PC-9 (cell line): ENCODE data around the gene MDFIC2. TPM values are rescaled to one million over a fixed set of nuclear protein-coding genes. Genes with fewer than 3 reads are reported as not detected.

ENCODE experiments used
- BruUV-seq: library from RNA; stranded (reverse); fragments of 400-500 nt; replicated peaks from 2 replicates; lab custom pipeline; 2021; lab: Mats Ljungman, UMichigan
- CTCF ChIA-PET: fragments of 300-600 bp; sonication (Branson Sonifier 250); formaldehyde crosslinking; loops from one replicate; lab custom pipeline; 2022; ENCODE audit warnings: antibody characterized with exemption; lab: Charles Lee
- POLR2A ChIA-PET: fragments of 300-600 bp; sonication (Branson Sonifier 250); formaldehyde crosslinking; loops from one replicate; lab custom pipeline; 2022; ENCODE audit warnings: antibody characterized with exemption; ENCODE audit not compliant: unreplicated experiment; lab: Charles Lee
- DNase-seq, 2 experiments: peaks; one replicate each; pipeline versions ENCODE4 v3.0.0 to v3.0.0-alpha.2; 2015 to 2022; ENCODE audit warnings: mixed read lengths in 1 of 2
- H2AFZ ChIP-seq: fragments of 200-600 bp; sonication (generic); 2 replicates; pipeline ENCODE4 v1.8.1; 2017; ENCODE audit warnings: antibody characterized with exemption
- H3F3A ChIP-seq: fragments of 200-600 bp; sonication (generic); 2 replicates; pipeline ENCODE4 v1.8.1; 2017; ENCODE audit warnings: antibody characterized with exemption, mild to moderate bottlenecking, low read depth; ENCODE audit not compliant: insufficient read depth
- H3K27ac ChIP-seq: fragments of 200-600 bp; sonication (generic); 2 replicates; pipeline ENCODE4 v1.6.1; 2016; ENCODE audit warnings: mixed run types
- H3K27me3 ChIP-seq: fragments of 200-600 bp; sonication (generic); 2 replicates; pipeline ENCODE4 v1.6.1; 2016; ENCODE audit warnings: low read depth, mixed run types; ENCODE audit not compliant: insufficient read depth
- H3K36me3 ChIP-seq: fragments of 200-600 bp; sonication (generic); 2 replicates; pipeline ENCODE4 v1.6.1; 2016; ENCODE audit warnings: low read depth, mixed run types
- H3K4me1 ChIP-seq: fragments of 200-600 bp; sonication (generic); replicated peaks from 2 replicates; pipeline ENCODE4 v1.6.1; 2016; ENCODE audit warnings: mixed run types; ENCODE audit not compliant: insufficient read depth
- H3K4me2 ChIP-seq: fragments of 200-600 bp; sonication (generic); 2 replicates; pipeline ENCODE4 v1.6.1; 2017; ENCODE audit warnings: mixed run types
- H3K4me3 ChIP-seq: fragments of 200-600 bp; sonication (generic); 2 replicates; pipeline ENCODE4 v1.6.1; 2016; ENCODE audit warnings: mixed run types
- H3K79me2 ChIP-seq: fragments of 200-600 bp; sonication (generic); 2 replicates; pipeline ENCODE4 v1.6.1; 2017; ENCODE audit warnings: low read depth, mixed run types
- H3K9me2 ChIP-seq: fragments of 200-600 bp; sonication (generic); 2 replicates; pipeline ENCODE4 v1.8.1; 2017; ENCODE audit warnings: mild to moderate bottlenecking; ENCODE audit not compliant: insufficient read depth
- H3K9me3 ChIP-seq: fragments of 200-600 bp; sonication (generic); 2 replicates; pipeline ENCODE4 v1.8.1; 2016; ENCODE audit warnings: low read depth; ENCODE audit not compliant: insufficient read depth
- H4K20me1 ChIP-seq: fragments of 200-600 bp; sonication (generic); 2 replicates; pipeline ENCODE4 v1.8.1; 2017; ENCODE audit not compliant: insufficient read depth
- EZH2 ChIP-seq: fragments of 200-600 bp; sonication (generic); IDR thresholded peaks from 2 replicates; pipeline ENCODE4 v1.8.0; 2017; ENCODE audit warnings: antibody characterized with exemption, low read depth
- intact Hi-C: fragments of 100-400 bp; cut with micrococcal nuclease; formaldehyde crosslinking; loops from one replicate; pipeline ENCODE4 v1.10.0; 2022; ENCODE audit not compliant: unreplicated experiment
- total RNA-seq: library from RNA; stranded (reverse); gene quantifications from 2 replicates; pipeline ENCODE4 v1.2.3, GENCODE V29; 2021
- TF ChIP-seq, protein P1 (sequence below): fragments of 200-600 bp; sonication (generic); conservative IDR thresholded peaks from 2 replicates; pipeline ENCODE4 v1.6.1; 2017; ENCODE audit warnings: mixed run types, antibody characterized with exemption, mild to moderate bottlenecking, moderate library complexity

Gene MDFIC2
- total RNA-seq, 1 experiment from 2014 or later = not detected

DNA sequence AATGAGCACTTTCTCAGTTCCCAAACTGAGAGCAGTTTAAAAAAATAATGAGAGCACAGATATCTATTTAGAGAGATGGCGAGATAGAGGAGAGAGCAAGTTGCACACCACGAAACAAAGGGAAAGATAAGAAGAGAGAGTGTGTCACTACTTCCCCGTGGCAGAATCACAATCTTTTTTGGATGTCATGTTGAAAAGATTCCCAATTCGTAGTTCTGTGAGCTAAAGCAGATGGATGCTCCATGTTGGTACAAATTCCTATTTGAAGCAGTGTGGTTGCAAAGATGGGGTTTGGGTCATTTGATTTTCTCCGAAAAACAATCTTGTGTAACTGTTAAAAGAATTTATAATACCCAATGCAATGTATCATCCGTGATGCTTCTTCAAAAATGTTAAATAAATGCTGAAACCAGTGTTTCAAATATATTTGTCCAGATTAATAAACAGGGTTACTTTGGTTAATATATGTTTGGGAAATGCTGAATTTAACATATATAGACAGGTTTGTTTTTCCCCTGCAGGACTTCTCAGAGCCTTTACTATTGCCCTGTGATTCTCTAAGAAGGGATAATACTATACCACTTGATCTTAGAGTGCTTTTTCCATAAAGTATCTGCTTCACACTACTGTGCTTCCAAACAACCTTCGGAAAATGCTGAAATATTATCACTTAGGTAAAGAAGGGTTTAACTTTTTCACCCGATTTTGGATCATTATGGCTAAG is 128.5 kb downstream of the MDFIC2 start:
- H3K9me3 ChIP-seq = no peaks in the 10 kb centered on the region
- H3K27me3 ChIP-seq = peaks cover 23% of the 10 kb centered on the region; the same call in 1 of the 2 replicates
- no peak overlapping the region for H3K4me2 ChIP-seq
- POLR2A ChIA-PET = no interaction called here
- no peaks in the 10 kb centered on the region for H4K20me1 ChIP-seq
- H2AFZ ChIP-seq = no peak overlapping the region
- no peaks in the 10 kb centered on the region for H3K4me1 ChIP-seq
- no peak overlapping the region for H3K27ac ChIP-seq
- no peaks in the 10 kb centered on the region for H3F3A ChIP-seq
- no TSS peak for BruUV-seq
- TF ChIP-seq EZH2 = no peak
- TF ChIP-seq, protein P1, sequence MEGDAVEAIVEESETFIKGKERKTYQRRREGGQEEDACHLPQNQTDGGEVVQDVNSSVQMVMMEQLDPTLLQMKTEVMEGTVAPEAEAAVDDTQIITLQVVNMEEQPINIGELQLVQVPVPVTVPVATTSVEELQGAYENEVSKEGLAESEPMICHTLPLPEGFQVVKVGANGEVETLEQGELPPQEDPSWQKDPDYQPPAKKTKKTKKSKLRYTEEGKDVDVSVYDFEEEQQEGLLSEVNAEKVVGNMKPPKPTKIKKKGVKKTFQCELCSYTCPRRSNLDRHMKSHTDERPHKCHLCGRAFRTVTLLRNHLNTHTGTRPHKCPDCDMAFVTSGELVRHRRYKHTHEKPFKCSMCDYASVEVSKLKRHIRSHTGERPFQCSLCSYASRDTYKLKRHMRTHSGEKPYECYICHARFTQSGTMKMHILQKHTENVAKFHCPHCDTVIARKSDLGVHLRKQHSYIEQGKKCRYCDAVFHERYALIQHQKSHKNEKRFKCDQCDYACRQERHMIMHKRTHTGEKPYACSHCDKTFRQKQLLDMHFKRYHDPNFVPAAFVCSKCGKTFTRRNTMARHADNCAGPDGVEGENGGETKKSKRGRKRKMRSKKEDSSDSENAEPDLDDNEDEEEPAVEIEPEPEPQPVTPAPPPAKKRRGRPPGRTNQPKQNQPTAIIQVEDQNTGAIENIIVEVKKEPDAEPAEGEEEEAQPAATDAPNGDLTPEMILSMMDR = no peak
- no peaks in the 10 kb centered on the region for H3K36me3 ChIP-seq
- DNase-seq = no peak
- no peak overlapping the region for H3K4me3 ChIP-seq
- H3K9me2 ChIP-seq = no peaks in the 10 kb centered on the region
- intact Hi-C loops = no loop called here
- H3K79me2 ChIP-seq = no peaks in the 10 kb centered on the region
- CTCF ChIA-PET = no interaction called here

DNA sequence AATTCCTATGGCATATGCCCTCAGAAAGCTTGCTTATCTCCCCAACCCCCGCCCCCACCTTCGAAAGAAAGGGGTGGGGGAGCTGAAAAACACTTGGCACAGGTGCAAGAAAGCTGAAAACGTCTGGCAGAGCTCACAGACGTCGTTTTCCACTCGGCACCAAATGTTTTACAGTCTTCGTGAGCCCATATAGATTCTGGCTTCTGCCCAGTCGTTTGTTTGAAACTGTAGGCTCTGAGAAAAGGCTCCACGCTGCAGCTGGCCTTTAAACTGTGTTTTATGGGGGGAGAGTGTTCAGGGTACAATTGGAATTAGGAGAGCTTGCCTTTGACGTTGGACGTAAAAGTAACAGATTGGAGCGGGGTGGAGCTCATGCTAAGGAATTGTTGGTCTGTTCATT is 130.3 kb downstream of the MDFIC2 start:
- no peaks in the 10 kb centered on the region for H3K9me3 ChIP-seq
- no peaks in the 10 kb centered on the region for H3F3A ChIP-seq
- H3K27me3 ChIP-seq = peaks cover 23% of the 10 kb centered on the region; the same call in 1 of the 2 replicates
- H3K4me1 ChIP-seq = no peaks in the 10 kb centered on the region
- POLR2A ChIA-PET = no interaction called here
- no peaks in the 10 kb centered on the region for H3K9me2 ChIP-seq
- BruUV-seq = no TSS peak
- H3K4me2 ChIP-seq = no peak overlapping the region
- CTCF ChIA-PET = no interaction called here
- no peak for TF ChIP-seq EZH2
- TF ChIP-seq, protein P1 = no peak
- no peak for DNase-seq
- no peaks in the 10 kb centered on the region for H3K36me3 ChIP-seq
- H4K20me1 ChIP-seq = no peaks in the 10 kb centered on the region
- H3K79me2 ChIP-seq = no peaks in the 10 kb centered on the region
- H3K4me3 ChIP-seq = no peak overlapping the region
- no peak overlapping the region for H3K27ac ChIP-seq
- H2AFZ ChIP-seq = no peak overlapping the region
- intact Hi-C loops = no loop called here

DNA sequence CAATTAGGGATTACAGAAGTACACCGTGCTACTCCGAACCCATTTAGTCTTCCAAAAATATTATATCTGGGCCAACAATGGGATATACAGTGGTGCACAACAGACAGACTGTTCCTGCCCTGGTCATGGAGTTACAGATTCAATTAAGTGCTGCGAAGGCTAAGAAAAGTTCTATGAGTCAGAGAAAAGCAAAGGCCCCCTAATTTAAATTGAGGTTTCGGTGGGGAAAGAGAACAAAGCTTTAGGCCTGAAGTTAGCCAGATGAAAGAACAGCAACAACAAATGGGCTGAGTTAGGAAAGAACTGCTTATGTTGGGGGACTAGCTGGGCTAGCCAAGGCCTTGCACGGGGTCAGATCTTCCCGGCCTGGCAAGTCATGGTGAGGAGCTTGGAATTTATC is 131.8 kb downstream of the MDFIC2 start:
- H3K9me2 ChIP-seq = no peaks in the 10 kb centered on the region
- no peak overlapping the region for H3K4me3 ChIP-seq
- no peak overlapping the region for H3K27ac ChIP-seq
- ChIA-PET POLR2A (no interaction called here), CTCF (no interaction called here)
- DNase-seq = no peak
- intact Hi-C loops = no loop called here
- H3K36me3 ChIP-seq = no peaks in the 10 kb centered on the region
- no peaks in the 10 kb centered on the region for H3K79me2 ChIP-seq
- no peak overlapping the region for H3K4me2 ChIP-seq
- H3K4me1 ChIP-seq = no peaks in the 10 kb centered on the region
- no peak overlapping the region for H2AFZ ChIP-seq
- no peaks in the 10 kb centered on the region for H3F3A ChIP-seq
- no TSS peak for BruUV-seq
- TF ChIP-seq EZH2 = no peak
- TF ChIP-seq, protein P1 = no peak
- no peaks in the 10 kb centered on the region for H3K9me3 ChIP-seq
- H4K20me1 ChIP-seq = no peaks in the 10 kb centered on the region
- peaks cover 23% of the 10 kb centered on the region; the same call in 1 of the 2 replicates for H3K27me3 ChIP-seq
